GM19438 (cell line): ENCODE measurements around the gene ETFB.
"Not testable (repeated sequence)": the region's sequence is repeated elsewhere in the genome, so short reads cannot be mapped to it uniquely, and the experiment has no call there.

Experiments
- ATAC-seq: cut with Tn5 transposase; IDR thresholded peaks from one replicate; pipeline ENCODE4 v1.9.1; 2021; ENCODE audit warnings: low read depth; ENCODE audit not compliant: unreplicated experiment

ETFB gene

DNA sequence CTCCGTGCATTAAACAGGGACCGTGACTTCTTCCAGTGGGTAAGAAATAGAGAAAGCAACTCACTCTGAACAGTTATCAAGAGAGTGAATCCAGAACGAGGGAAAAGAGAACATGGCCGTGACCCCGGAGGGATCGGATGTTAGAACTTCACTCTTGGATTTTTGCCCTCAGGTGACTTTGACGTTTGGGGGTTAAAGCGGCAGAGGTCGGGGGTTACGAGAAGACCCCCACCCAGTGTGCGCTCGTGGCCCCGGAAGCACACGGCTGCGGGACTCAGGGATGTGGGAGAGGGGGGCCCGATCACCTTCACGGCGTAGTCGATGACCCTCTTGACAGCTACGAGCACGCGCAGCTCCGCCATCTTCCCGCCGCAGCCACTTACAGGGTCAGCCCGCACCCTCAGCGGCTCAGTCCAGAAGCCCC is at the start of gene ETFB:
Gene ETFB (minus strand): TSS at position 424 of the 424 bp plus-strand sequence. CDS start 62 bp downstream, at position 362.
- ATAC-seq, result no peak

DNA sequence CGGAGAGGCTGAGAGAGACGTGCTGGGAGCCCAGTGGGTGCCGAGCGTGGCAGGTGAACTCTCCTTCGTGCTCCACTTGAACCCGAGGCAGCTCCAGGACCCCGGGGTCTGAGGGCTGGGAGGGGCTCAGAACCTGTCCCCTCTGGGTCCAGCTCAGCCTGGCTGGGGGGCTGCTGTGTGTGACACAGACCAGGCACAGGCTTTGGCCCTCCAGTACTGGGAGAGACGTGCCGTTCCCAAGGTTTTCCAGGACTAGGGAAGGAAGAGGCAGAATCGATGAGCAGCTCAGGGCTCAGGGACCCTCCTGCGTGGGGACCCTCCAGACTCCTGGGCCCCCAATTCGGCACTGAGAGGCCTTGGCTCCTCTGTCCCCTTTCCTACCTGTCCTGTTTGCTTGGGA is 49.0 kb upstream of the ETFB start:
- no peak for ATAC-seq

DNA sequence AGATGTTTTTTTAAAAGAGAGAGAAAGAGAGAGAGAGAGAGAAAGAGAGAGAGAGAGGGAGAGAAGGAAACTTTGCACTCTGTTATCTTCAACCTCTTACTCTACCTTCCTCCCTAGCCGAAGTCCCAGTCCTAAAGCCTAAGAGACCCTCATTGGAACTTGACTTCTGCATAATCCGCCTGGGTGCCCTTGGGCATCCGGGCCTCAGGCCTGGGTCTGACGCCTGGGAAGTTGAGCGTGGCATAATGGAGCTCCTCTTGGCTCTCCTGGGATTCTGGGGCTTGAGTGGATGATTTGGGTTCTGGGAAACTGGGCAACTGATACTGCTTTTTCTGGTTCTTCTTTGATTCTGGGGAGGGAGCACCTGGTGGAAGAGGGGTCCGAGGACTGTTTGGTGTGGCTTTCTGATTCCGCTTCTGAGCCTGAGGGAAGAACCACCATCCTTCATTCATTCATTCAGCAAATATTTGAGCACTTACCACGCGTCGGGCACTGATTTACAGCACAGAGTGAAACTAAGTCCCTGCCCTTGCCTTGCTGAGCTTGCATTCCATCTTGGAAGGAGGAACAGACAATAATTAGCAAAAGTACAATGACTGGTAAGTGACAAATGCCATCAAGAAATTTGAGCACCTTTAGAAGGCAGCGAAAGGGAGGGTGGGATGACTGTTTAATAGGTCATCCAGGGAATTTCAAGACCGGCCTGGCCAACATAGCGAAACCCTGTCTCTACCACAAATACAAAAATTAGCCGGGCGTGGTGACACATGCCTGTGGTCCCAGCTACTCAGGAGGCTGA is 45.0 kb upstream of the ETFB start:
- ATAC-seq, result no peak

DNA sequence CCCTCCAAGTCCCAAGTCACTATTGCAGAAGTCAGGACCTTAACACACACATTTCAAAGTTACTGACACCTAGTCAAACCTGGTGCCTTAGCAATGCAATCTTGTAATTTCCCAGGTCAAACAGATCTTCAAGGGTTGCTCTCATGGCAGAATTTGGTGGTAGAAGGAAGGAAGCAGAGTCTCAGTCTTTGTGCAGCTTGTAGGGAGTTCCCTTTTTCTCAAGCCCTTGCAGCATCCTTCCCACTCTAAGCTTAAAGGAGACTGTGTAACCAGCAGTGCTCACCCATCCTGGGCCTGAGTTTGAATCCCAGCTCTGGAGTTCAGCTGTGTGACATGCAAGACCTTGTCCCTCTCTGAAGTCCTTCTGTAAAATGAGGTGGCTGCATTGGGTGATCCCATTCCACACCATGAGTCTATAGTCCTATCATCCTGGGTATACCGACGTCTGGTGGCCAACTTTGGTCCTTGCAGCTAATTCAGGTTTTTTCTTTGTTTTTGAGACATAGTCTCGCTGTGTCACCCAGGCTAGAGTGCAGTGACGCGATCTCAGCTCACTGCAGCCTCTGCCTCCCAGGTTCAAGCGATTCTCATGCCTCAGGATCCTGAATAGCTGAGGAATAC is 41.4 kb upstream of the ETFB start:
- no peak for ATAC-seq

DNA sequence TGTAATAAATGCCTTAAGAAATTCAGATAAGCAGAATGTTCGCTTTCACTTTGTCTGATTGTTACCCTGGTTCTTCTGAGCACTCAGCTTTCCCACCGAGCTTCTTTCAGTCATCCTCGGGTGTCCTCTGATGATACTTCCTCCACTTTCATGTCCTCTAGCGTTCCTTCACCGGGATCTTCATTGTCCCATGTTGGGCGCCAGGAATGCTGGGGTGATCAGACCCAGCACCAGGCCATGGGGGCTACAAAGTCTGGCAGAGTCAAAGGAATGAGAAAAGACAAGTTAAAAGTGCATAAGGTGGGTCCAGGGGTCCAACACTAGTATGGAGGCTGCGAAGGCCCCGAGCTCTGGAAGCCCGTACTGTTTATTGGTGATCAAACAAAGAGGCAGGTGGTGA is 35.9 kb upstream of the ETFB start:
- no peak for ATAC-seq

DNA sequence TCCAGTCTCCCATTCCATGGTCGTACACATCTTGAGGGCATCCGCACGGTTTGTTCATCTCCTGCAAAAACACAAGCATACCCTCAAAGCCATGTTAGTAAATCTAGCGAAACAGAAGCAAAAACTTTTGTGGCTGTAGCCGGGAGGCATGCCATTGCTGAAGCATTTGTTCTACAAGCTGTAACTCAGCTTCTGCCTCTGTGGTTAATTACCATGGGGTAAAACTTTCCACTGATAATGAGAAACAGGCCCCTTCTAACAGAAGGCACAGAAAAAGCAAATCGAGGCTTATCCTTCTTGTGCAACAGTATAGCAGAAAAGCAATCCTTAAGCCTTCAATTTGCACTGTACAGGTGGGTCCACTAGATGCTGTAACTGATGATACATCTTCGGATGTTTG is 33.7 kb upstream of the ETFB start:
- ATAC-seq, result not testable (repeated sequence)

DNA sequence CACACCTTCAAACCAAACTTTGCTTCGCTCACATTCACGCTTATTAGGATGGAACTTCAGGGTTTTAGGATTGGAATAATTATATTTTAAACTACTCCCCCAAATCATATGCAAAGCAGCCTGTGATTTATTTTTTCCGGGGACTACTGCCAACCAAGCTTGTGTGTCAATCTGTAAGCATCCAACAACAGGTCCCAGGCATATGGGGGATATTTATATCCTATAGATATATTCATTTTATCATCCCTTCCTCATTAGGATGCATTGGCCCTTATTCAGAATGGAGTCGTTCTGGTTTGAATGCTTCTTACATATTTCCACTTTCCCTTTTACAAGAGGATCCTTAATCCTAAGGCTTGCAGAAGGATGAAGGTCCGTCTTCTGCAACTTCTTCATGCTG is 33.0 kb upstream of the ETFB start:
- ATAC-seq, result no peak

DNA sequence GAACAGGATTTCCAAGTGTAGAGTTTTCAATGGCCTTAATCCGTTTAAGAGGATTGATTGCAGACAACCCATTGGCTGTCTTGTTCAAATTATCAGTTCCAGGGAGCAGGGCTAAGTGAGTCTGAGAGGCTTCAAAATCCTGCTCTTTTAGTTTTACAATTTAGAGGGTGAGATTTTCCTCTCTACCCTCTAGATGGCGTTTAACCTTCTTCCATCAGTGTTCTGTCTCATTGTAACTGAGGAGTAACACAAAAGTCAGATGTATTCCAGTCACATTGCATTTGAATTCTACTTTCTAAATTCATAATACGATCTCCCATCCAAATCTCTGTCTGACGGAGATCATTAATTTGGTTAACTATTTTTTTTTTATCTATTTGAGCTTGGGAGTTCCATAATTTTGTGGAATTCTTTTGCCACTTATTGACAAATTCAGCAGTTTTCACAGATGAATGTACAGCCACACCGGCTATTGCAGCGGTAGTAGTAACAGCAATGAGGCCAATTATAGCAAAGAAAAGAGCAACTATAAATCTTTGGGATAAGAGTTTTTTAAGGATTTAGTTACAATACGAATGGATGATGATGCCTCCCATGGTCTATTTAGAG is 32.0 kb upstream of the ETFB start:
- ATAC-seq, result no peak

DNA sequence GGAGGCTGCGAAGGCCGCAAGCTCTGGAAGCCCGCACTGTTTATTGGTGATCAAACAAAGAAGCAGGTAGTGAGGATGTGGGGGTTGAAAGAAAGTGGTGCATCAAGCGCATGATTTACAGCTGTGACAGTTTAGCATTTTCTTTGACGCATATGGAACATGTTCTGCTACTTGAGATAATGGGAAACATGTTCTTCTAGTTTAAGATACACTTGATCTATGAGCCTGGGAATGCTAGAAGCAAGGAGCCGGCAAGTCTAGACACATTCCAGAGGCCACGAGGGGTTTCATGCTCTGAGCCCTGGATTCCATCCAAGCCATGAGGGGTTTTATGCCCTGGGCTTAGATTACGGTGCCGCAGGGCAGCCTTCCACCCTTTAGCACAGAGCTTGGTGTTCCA is 31.3 kb upstream of the ETFB start:
- ATAC-seq, result not testable (repeated sequence)

DNA sequence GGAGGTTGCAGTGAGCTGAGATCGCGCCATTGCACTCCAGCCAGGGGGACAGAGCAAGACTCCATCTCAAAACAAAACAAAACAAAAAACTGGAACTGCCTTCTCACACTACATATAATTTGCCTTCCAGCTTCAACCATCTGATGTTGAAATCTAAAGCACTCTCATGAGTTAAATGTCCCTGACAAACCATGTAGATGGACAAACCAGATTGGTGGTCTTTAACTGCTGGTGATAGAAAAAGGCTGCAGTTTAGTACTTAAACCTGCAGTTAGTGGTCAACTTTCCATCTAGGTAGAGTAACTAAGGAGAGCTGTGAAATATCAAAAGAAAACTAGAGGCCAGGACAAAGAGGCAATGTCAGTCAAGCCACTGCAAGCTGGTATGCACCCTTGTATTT is 30.0 kb upstream of the ETFB start:
- no peak for ATAC-seq

DNA sequence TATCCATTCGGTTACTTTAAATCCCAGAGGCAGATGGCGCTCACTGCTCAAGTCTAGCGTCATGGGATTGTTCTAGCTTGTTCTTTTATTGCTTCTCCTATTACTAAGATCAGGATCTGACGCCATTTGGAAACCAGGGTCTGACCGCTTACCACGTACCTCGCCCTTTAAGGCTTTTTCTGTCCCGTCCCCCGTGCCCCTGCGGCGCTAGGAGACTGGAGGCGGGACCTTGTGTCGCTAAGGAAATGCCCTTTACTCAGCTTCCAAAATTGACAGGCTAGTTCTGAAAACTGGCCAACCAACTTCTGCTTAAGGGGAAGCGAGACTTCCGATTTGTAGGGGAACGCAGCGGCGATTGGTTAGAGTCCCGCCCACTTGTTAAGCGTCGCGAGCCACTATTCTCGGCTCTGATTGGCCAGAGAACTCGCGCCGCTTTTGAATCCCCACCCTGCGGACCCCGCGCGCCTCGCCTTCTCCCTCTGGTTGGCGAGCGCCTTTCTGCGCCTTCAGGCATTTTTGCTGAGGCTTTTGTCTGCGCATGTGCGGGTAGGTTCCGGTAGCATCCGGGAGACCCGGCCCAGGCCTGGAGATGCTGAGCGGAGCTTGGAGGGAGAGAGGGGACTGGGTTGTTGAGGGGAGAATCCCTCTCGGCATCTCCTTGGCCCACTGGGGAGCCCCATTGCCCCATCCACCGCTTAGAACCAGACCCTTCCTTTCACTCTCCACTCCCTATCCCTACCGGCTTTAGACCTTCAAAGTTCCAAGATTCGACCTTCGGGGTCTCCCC is 28.1 kb upstream of the ETFB start:
- peak; percentile 79 for ATAC-seq

DNA sequence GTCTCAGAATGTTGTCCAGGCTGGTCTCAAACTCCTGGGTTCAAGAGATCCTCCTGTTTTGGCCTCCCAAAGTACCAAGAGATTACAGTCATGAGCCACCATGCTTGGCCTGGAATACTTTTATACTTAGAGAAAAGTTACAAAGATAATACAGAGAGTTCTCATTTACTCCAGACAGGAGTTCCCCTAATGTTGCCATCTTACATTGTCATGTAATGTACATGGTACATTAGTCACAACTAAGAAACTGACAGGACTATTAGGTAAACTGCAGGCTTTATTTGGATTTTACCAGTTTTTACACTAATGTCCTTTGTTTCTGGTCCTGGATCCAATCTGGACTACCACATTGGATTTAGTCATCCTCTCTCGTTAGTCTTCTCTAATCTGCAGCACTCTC is 26.5 kb upstream of the ETFB start:
- ATAC-seq, result no peak

DNA sequence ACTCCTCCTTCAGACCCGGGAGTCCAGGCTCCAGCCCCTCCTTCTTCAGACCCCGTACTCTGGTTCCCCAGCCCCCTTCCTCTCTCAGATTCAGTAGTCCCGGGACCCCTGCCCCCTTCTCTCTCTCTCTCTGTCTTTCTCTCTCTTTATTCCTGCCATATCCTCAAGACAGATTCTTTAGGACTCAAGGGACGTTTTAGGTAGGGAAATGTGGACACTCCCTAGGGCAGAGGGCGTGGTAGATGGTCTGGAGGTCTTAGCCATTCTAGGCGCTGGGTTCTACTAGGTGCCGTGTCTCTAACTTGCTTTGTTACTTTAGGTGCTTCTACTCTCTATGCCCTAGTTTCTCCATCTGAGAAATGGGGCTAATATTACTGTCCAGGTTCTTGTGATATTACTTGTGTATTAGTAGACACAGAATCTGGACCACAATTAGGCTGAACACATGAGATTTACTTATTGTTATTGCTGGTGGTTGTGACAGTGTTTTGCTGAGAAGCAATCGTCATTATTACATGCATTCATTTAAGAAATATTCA is 25.0 kb upstream of the ETFB start:
- no peak for ATAC-seq

DNA sequence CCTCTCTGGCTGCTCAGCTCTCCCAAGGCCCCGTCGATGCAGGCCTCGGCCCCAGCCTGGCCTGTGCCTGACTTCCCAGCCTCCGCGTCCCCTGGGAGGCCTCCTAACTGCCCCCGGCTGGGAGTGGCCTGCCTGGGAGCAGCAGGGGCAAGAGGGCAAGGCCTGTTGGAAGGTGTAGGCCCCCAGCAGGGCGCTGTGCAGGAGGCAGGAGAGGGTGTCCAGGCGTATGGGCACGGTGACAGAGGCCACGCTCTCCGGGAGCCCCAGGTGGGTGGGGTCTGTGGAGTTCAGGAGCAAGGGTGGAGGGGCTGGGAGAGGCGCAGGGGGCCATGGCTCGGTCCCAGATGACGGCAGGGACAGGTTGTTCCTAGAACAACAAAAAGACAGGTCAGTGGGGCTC is 23.0 kb upstream of the ETFB start:
- no peak for ATAC-seq

DNA sequence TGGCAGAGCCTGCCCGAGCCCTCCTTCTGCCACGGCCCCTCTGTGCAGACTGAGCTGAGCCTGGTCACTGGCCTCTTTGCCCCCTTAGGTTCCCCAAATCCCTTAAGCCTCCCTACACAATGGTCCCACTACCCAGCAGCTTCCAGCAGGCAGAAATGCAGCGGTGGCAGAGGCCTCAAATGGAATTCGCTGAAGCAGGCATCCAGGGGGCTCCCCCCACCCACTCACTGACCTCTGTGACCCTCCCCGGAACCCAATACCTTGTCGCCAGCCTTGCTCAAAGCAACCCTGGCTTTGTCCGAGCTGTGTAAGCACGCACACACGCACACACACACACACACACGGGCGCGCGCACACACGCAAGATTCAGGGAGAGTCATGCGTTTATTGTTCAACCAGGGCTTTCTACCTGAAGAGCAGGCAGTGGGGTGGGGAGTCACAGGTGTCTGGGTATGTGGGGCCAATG is 21.8 kb upstream of the ETFB start, which contains the start of gene LIM2:
Gene LIM2 (minus strand): TSS at position 51 of the 466 bp plus-strand sequence. CDS start 531 bp downstream, outside the sequence.
- ATAC-seq, result no peak

DNA sequence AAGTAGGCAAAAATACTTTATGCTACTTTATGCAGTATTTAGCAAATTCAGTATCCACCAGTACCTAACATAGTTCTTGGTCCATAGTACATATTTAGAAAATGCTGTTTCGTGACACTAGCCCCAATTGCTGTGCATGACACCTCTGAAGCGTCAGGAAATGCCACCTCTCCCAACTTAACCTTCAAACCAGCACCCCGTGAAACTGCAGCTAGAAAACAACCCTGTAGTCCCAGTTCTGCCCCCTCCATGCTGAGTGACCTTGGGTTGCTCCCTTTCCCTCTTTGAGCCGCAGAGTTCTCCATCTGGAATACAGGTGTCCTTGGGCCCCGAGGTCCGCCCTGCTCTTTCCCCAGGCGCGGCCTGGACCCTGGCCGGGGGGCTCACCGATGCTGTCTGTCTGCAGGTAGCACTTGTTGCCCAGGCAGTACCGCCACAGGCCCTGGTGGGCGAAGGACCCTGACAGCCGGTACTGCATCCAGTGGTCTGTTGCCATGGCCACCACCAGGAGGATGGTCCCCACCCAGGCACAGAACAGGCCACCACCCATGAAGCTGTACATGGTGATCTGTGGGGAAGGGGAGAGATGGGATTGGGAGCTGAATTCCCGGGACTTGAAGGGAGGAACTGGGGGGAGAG is 20.8 kb upstream of the ETFB start:
- no peak for ATAC-seq

DNA sequence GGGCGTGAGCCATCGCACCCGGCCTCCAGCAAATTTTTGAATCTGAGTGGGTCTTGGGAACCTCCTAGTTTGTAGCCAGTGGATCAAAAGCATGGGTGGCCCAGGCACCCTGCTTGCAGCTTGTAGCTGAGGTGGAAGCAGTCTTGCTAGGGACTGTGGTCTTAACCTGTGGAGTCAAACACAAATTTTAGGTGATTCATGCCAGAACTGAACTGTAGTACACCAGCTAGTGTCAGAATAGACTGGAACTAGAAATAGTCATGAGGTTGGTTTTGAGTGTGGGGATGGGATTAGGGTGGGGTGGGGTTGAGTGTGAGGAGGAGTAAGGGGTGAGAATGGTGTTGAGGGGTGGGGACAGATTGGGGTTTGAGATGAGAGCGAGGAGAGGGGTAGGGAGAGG is 15.8 kb upstream of the ETFB start:
- no peak for ATAC-seq

DNA sequence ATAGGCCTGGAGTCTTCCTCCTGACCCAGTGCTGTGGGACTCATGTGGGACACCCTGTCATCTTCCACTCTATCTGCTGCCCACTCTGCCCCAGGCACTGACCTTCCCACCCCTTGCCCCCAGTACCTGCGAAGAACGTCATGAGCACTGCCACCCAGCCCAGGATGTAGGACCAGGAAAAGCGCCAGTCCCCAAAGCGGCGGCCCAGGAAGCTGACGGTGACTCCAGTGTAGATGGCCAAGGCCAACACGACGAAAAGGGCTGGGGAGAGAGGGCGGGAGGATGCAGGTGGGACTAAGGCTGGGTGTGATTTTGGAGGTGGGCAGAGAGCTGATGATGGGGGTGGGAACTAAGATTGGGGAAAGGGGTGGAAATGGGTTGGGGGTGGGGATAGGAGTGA is 14.2 kb upstream of the ETFB start:
- ATAC-seq, result no peak

DNA sequence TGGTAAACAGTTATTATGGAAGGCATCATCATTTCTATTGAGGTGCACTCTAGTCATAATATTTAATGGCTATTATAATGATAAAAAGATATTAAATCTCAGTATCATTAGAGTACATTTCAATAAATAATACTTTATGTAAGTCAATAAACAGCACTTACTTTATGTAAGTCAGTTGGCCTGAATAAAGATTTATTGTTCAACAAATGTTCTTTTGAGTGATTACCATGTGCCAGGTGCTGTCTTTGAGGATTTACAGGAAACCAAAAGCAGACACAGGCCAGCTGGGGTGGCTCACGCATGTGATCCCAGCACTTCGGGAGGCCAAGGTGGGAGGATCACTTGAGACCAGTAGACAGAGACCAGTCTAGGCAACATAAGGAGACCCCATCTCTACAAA is 11.2 kb upstream of the ETFB start:
- no peak for ATAC-seq
